ENCODE data around the gene ABCB11. TPM values are rescaled to one million over a fixed set of nuclear protein-coding genes. Genes with fewer than 3 reads are reported as not detected.
"Not testable (repeated sequence)": the region's sequence is repeated elsewhere in the genome, so short reads cannot be mapped to it uniquely, and the experiment has no call there.

The ABCB11 gene
- total RNA-seq, 1 experiment from 2014 or later = 0.05 TPM

- BruUV-seq (replicated peaks) = no TSS peak
- intact Hi-C loops (cut with micrococcal nuclease; ENCODE audit: unreplicated experiment) (no loop called here), in situ Hi-C loops (cut with HindIII; ENCODE audit: low pct_unique_long_range_greater_than_20kb, low sequenced_read_pairs) (no loop called here)
- ChIA-PET CTCF (no interaction called here), POLR2A (no interaction called here)
- TF ChIP-seq CTCF (IDR thresholded peaks at IDR 0.05) (no peak), POLR2AphosphoS5 (IDR thresholded peaks at IDR 0.05; ENCODE audit: low read depth, low read length) (no peak)
- DNase-seq (ENCODE audit: low read depth, low spot score) = no peak
- no peaks in the 10 kb centered on the region for H3K9me3 ChIP-seq (ENCODE audit: control insufficient read depth, insufficient read depth, low read depth, low read length)
- no peak overlapping the region for H3K27ac ChIP-seq (ENCODE audit: low read length)
- H3K27me3 ChIP-seq (ENCODE audit: control insufficient read depth, insufficient read depth, low read length) = no peaks in the 10 kb centered on the region
- no peaks in the 10 kb centered on the region for H3K4me1 ChIP-seq (ENCODE audit: control insufficient read depth, insufficient read depth, low read length)
- ATAC-seq = no peak
- H3K4me3 ChIP-seq (ENCODE audit: low read depth in 2 of 2, low read length in 2 of 2) = no peak overlapping the region
- H3K36me3 ChIP-seq (ENCODE audit: control insufficient read depth, insufficient read depth, low read length) = no peaks in the 10 kb centered on the region
Observed at GRCh38 chr2:169012812-169013627, 18.1 kb downstream of the ABCB11 start.

GRCh38 chr2:169012191-169012792 is 18.8 kb downstream of the ABCB11 start:
- H3K9me3 ChIP-seq (ENCODE audit: control insufficient read depth, insufficient read depth, low read depth, low read length); BruUV-seq (replicated peaks); intact Hi-C loops (cut with micrococcal nuclease; ENCODE audit: unreplicated experiment); H3K4me3 ChIP-seq (ENCODE audit: low read depth in 2 of 2, low read length in 2 of 2); POLR2A ChIA-PET; CTCF ChIA-PET; in situ Hi-C loops (cut with HindIII; ENCODE audit: low pct_unique_long_range_greater_than_20kb, low sequenced_read_pairs); H3K27ac ChIP-seq (ENCODE audit: low read length); H3K36me3 ChIP-seq (ENCODE audit: control insufficient read depth, insufficient read depth, low read length); H3K4me1 ChIP-seq (ENCODE audit: control insufficient read depth, insufficient read depth, low read length); H3K27me3 ChIP-seq (ENCODE audit: control insufficient read depth, insufficient read depth, low read length): not testable (repeated sequence)
- peak; percentile 98 for ATAC-seq
- DNase-seq (ENCODE audit: low read depth, low spot score) = peak; percentile 64

GRCh38 chr2:169011698-169012097 is 19.4 kb downstream of the ABCB11 start:
- H3K27me3 ChIP-seq (ENCODE audit: control insufficient read depth, insufficient read depth, low read length) = no peaks in the 10 kb centered on the region
- in situ Hi-C loops (cut with HindIII; ENCODE audit: low pct_unique_long_range_greater_than_20kb, low sequenced_read_pairs) = no loop called here
- BruUV-seq (replicated peaks) = no TSS peak
- no peaks in the 10 kb centered on the region for H3K9me3 ChIP-seq (ENCODE audit: control insufficient read depth, insufficient read depth, low read depth, low read length)
- H3K27ac ChIP-seq (ENCODE audit: low read length) = no peak overlapping the region
- ATAC-seq = 0 out of 2 replicates have a peak, but pooled peaks have one; percentile 14
- intact Hi-C loops (cut with micrococcal nuclease; ENCODE audit: unreplicated experiment) = no loop called here
- ChIA-PET CTCF (no interaction called here), POLR2A (no interaction called here)
- H3K4me1 ChIP-seq (ENCODE audit: control insufficient read depth, insufficient read depth, low read length) = no peaks in the 10 kb centered on the region
- no peak overlapping the region for H3K4me3 ChIP-seq (ENCODE audit: low read depth in 2 of 2, low read length in 2 of 2)
- DNase-seq (ENCODE audit: low read depth, low spot score) = no peak
- TF ChIP-seq POLR2AphosphoS5 (IDR thresholded peaks at IDR 0.05; ENCODE audit: low read depth, low read length) (no peak), REST (IDR thresholded peaks at IDR 0.05; ENCODE audit: insufficient read depth in 1 of 2, low read depth in 2 of 2, low read length in 1 of 2) (no peak), CTCF (IDR thresholded peaks at IDR 0.05) (no peak), SIN3A (IDR thresholded peaks at IDR 0.05; ENCODE audit: borderline replicate concordance, insufficient read depth, low read depth, low read length) (no peak), TCF7L2 (IDR thresholded peaks at IDR 0.05; ENCODE audit: low read depth, low read length) (no peak)
- H3K36me3 ChIP-seq (ENCODE audit: control insufficient read depth, insufficient read depth, low read length) = no peaks in the 10 kb centered on the region
